Measurements from ENCODE around the gene TSSK3. TPM values are rescaled to one million over a fixed set of nuclear protein-coding genes. Genes with fewer than 3 reads are reported as not detected.

Gene TSSK3
- total RNA-seq, 3 donors from 2014 or later, result 1.8 to 3.6 (median 2.3) TPM

GRCh38 chr1:32334274-32334861 lies 28.0 kb upstream of the TSSK3 start:
- TF ChIP-seq CTCF (IDR thresholded peaks at IDR 0.05), result no peak
- Histone ChIP-seq H3K4me3 (no peak overlapping the region), H3K4me1 (ENCODE audit: low read depth) (peaks cover 36% of the 10 kb centered on the region), H3K36me3 (ENCODE audit: low read depth) (no peaks in the 10 kb centered on the region), H3K9me3 (no peaks in the 10 kb centered on the region)
- DNase-seq, result peak in 1 of 3 donors; percentile 52
- intact Hi-C loops (cut with DNase I, micrococcal nuclease), result no loop called here
- peak; percentile 2 for ATAC-seq

- H3K4me1 ChIP-seq (ENCODE audit: low read depth), result peaks cover 36% of the 10 kb centered on the region
- TF ChIP-seq CTCF (IDR thresholded peaks at IDR 0.05), result peak; percentile 70
- no peaks in the 10 kb centered on the region for H3K9me3 ChIP-seq
- no peaks in the 10 kb centered on the region for H3K36me3 ChIP-seq (ENCODE audit: low read depth)
- DNase-seq, result peak; percentile 63 to 78 (median 77)
- ATAC-seq, result peak; percentile 55
- peak overlapping the region; percentile 48 for H3K4me3 ChIP-seq
- intact Hi-C loops (cut with DNase I, micrococcal nuclease), result no loop called here
Measured at GRCh38 chr1:32334864-32335534, 27.3 kb upstream of the TSSK3 start.

GRCh38 chr1:32335535-32335789 lies 26.9 kb upstream of the TSSK3 start:
- Histone ChIP-seq H3K4me3 (peak overlapping the region; percentile 48), H3K4me1 (ENCODE audit: low read depth) (peaks cover 36% of the 10 kb centered on the region), H3K9me3 (no peaks in the 10 kb centered on the region), H3K36me3 (ENCODE audit: low read depth) (no peaks in the 10 kb centered on the region)
- no peak for TF ChIP-seq CTCF (IDR thresholded peaks at IDR 0.05)
- ATAC-seq (peak; percentile 2), DNase-seq (no peak)
- intact Hi-C loops (cut with DNase I, micrococcal nuclease), result no loop called here

- Histone ChIP-seq H3K4me3 (peak within 1 kb of the TSS; percentile 48), H3K36me3 (ENCODE audit: low read depth) (no peaks in the 10 kb centered on the region), H3K9me3 (no peaks in the 10 kb centered on the region), H3K4me1 (ENCODE audit: low read depth) (peaks cover 36% of the 10 kb centered on the region)
- ATAC-seq (peak; percentile 70), DNase-seq (peak; percentile 91 to 92 (median 91))
- no peak for TF ChIP-seq CTCF (IDR thresholded peaks at IDR 0.05)
- intact Hi-C loops (cut with DNase I, micrococcal nuclease), result no loop called here
Measured at GRCh38 chr1:32335790-32336590, 26.3 kb upstream of the TSSK3 start, which contains the start of gene MARCKSL1. Gene MARCKSL1, minus strand, starts transcription at chr1:32336233. Its CDS starts 200 bp downstream, at chr1:32336033.

GRCh38 chr1:32336591-32336932 lies 25.8 kb upstream of the TSSK3 start:
- Histone ChIP-seq H3K4me1 (ENCODE audit: low read depth) (peaks cover 36% of the 10 kb centered on the region), H3K4me3 (no peak overlapping the region), H3K9me3 (no peaks in the 10 kb centered on the region), H3K36me3 (ENCODE audit: low read depth) (no peaks in the 10 kb centered on the region)
- ATAC-seq, result no peak
- intact Hi-C loops (cut with DNase I, micrococcal nuclease), result no loop called here
- DNase-seq, result no peak
- TF ChIP-seq CTCF (IDR thresholded peaks at IDR 0.05), result no peak

All from mucosa of descending colon (tissue), 3 donors.